HG03103 (cell line): ENCODE data around the gene RCOR1.

Experiments
- ATAC-seq: cut with Tn5 transposase; IDR thresholded peaks from one replicate; pipeline ENCODE4 v1.9.1; 2021; ENCODE audit warnings: low read depth; ENCODE audit not compliant: unreplicated experiment

Gene RCOR1

GRCh38 chr14:102668291-102668873 is 75.9 kb downstream of the RCOR1 start:
- no peak for ATAC-seq

DNA sequence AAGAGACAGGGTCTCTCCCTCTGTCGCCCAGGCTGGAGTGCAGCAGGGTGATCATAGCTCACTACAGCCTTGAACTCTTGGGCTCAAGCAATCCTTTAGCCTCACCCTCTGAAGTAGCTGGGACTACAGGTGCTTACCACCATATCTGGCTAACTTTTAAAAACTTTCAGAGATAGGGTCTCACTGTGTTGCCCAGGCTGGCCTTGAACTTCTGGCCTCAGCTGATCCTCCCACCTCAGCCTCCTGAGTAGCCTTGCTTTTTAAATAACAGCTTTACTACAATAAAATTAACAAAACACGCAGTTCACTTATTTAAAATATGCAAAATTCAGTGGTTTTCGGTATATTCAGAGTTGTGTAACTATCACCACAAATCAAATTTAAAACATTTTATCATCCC is 79.0 kb downstream of the RCOR1 start:
- ATAC-seq, result no peak

DNA sequence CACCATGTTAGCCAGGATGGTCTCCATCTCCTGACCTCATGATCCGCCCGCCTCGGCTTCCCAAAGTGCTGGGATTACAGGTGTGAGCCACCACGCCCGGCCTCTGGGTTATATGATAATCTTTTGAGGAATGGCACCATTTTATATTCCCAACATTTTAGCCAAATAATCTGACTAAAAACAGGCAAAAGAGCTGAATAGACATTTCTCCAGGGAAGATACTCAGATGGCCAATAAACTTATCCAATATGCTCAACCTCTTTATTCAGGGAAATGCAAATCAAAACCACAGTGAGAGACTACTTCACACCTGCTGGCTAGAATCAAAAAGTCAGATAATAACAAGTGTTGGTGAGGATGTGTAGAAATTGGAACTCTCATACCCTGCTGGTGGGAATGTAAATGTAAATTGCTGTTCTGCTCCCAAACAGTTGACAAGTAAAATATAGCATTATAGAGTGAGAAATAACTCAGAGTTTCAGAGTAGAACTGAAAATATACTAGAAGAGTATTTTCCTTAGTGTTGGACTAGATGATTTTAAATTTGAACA is 80.0 kb downstream of the RCOR1 start:
- no peak for ATAC-seq

- no peak for ATAC-seq
Measured at GRCh38 chr14:102675396-102675795, 82.9 kb downstream of the RCOR1 start.

- no peak for ATAC-seq
Measured at GRCh38 chr14:102678394-102678793, 85.9 kb downstream of the RCOR1 start.

- ATAC-seq, result no peak
Measured at GRCh38 chr14:102683399-102684297, 91.2 kb downstream of the RCOR1 start.

GRCh38 chr14:102684298-102684663 is 91.8 kb downstream of the RCOR1 start:
- no peak for ATAC-seq

- ATAC-seq, result no peak
Measured at GRCh38 chr14:102686196-102686801, 93.8 kb downstream of the RCOR1 start.

DNA sequence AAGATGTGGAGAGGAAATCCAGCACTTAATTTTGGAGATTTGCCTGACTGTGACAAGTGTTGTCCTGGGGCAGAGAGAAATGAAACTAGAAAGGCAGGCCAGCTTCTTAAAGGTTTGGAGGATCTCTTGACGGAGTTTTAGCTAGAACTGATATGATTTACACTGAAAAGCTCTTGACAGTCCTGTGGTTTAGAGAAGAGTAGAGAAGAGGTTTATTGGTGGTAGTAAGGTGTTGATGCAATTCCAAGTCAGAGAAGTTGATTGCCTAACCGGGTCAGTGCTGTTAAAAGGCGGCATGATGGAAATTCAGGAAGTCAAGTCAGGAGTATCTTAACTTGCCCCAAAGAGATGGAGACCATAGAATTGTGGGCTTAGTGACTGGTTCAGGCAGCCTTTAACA is 95.8 kb downstream of the RCOR1 start:
- ATAC-seq, result no peak

DNA sequence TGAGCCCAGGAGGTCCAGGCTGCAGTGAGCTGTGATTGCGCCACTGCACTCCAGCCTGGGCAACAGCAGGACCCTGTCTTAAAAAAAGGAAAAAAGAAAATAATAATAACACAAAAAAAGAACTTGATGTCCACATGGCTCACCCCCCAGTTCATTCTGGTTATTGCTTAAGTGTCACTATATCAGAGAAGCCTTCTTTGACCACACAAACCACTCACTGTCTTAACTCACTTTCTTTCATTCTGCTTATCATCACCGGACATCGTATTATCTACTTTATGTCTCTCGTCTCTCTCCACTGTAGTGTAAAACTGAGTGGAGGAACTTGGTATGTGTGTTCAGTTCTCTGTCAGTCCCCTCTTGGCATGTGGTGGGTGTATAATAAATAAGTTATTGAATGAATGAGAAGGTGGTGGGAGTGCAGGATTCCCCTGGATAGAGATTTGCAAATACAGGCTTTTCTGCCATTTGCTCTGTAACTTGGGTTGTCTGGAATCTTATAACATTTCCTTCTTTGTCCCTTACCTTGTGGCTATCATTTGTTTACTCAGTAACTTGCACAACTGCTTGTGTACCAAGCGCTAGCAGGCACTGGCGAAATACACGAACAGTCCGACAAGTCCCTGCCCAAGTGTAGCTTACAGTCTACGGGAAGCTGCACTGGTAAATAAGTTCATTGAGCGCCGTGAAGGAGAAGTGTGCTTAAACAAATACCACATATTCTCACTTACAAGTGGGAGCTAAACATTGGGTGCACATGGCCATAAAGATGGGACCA is 98.2 kb downstream of the RCOR1 start:
- ATAC-seq, result no peak

DNA sequence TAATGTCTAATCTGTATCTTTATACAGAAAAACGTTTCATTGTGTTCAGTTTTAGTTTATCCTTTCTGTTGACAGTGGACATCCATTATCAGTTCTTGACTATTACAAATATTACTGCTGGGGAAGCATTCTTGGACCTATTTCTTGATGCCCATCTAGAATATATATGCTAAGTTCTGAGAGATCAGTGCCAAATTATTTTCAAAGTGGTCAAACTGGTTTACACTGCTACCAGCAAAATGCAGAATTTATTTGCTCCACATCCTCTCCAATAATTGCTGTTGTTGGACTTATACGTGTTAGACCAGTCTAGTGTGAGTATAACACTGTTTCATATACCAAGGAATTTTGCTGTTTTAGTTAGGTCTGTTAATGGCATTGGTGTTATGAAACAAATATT is 99.3 kb downstream of the RCOR1 start:
- no peak for ATAC-seq

DNA sequence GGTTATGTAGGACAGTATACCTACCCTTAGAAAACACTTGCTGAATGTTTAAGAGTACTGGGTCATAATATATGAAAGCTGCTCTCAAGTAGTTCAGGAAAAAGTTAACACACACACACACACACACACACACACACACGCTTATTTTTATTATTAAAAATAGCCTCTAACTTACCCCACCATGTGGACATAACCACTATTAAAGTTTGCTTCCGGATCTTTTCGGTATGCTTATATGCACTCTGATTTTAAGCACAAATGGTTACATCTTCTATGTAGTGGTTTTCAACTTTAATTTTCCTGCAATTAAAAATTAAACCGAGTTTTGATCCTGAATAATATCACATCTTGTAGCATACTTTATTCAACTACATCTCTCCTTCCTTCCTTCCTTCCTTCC is 99.9 kb downstream of the RCOR1 start:
- ATAC-seq, result no peak

DNA sequence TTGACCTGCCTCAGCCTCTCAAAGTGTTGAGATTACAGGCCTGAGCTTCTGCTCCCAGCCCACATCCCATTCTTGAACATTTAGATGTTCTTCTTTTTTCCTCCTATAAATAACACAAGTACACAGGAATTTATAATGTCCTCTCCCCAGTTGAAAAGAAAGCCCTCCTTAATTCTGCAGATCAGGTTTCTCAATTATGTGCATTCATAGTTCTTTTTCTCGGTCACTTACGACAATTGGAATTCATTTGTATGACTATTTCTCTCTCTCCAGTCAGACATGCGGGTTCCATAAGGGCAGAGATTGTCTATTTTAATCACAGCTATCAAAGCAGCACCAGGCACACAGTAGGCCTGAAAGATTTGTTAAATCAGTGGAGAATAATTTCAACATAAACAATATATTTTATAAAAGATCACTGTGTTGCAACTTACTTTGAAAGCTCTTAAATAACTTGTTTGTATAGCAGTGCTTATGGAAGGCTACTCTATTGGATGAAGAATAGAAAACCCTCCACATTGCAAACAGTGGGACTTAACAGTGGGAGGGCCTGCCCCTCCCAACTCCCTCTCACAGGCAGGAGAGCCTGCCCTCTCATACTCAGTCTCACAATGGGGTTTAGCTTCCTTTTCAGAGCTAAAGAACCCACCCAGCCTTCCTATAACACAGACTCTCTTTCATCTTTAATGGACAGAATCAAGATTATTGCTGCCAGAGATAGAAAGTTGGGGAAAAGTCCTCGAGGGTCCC is 100.7 kb downstream of the RCOR1 start:
- ATAC-seq, result no peak

DNA sequence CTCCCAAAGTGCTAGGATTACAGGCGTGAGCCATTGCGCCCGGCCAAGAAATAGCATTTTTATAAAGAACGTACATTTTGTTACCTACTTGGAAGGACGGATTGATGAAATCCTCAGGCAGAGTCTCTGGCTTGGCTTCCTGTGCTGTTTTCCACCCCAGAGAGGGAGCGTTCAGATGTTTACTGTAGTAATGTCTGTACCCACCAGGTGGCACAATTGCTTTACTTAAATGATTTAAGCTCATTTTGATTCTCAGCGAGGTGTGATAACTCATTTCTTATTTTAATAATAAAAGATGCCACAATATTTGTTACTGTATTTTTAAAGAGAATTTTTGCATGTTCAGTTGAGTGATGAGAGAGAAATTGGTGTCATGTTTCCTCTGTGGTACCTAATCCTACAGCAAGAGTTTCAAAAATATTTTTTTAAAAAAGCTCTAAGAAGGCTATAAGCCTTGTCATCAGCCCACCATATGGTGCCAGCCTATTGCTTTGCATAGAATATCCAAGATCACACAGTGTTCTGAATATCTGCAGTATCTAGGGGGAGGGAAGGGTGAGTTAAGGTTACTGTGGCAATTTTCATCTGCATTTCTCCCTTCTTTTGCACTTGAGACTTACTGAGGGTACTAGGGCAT is 102.2 kb downstream of the RCOR1 start:
- ATAC-seq, result no peak

DNA sequence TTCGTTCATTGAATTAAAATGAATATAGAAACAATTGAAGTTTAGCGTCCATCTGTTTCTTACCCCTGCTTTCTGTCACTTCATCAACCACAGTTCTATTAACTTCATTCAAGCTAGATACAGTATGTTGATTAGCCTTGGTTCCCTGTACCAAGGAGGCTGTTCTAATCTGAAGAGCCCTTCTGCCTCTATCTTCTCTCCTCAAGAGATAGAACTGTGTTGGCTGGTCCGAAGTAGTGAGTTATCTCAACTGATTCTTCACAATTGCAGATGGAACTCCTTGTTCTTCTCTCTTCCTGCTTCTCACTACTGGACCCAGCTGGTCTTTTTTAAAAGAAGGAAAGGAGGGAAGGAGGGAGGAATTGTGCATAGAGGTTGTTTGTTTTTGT is 102.7 kb downstream of the RCOR1 start:
- no peak for ATAC-seq

GRCh38 chr14:102696332-102696731 is 103.9 kb downstream of the RCOR1 start:
- no peak for ATAC-seq

DNA sequence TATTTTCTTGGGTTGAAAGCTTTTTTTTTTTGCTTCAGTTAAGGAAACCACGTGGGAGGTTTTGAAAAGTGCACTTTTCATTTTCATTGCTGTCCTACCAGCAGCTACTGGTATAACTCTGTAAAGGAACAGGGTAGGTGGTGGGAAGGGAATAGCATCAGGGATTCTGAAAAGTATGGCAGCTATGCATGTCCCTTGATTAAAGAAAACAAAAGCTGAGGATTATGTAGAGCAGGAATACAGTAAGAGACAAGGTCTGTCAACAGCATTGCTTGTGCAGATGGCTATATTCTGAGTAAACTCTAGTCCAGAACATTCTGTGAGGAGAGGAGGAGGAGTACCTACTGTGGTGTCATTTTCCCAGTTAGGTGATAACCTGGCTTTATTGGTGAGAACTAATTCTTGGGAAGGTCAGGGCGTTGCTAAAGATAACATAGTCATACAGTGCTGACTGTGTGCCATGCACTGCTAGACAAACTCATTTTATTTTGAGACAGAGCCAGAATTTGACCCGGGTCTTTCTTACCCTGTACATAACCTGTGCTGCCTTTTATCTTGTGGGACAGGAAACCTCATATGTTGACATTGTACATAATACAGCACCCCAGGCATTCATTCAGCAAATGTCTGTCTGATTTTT is 104.5 kb downstream of the RCOR1 start:
- ATAC-seq, result no peak

- no peak for ATAC-seq
Measured at GRCh38 chr14:102697501-102697900, 105.1 kb downstream of the RCOR1 start.

DNA sequence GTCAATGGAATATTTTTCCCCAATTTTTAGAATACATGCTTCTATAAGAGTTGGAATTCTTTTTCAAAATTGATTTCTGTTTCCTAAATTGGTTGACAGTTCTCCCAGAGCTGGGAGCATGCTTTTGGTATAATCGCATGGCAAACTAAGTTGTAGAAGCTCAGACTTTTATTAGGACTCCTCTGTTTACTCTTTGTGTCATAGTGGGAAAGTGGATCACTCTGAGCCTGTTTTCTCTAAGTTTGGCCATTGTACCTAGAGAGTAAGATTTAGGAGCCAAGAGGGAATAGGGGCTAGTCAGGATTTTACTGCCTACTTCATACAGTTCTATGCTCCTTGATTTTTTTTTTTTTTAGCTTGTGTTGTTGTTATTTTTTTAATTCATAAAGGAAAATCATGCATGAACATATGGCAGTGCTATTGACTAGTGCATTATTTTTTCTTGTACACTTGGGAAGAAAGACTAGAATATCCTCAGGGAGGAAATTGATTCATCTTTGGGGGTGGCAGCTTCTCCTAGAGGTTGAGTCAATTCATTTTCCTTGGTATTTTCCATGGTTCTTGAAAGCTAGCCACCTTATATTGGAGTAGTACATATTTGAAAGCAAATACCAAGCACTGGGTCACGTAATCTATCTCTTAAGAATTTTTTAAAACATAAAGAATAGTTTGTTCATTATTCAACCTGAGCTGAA is 107.1 kb downstream of the RCOR1 start:
- ATAC-seq, result no peak
